ENCODE data around the gene UCHL3. TPM values are rescaled to one million over a fixed set of nuclear protein-coding genes. Genes with fewer than 3 reads are reported as not detected.
A peak's percentile ranks its signal among the peaks of the same experiment; 100 is the strongest.

UCHL3 gene
- total and polyA plus RNA-seq, 9 of the 15 experiments (the other 6 are each of a cell fraction or from before 2014, with no cell fraction given): 42.2 to 112 (median 85.4) TPM

GRCh38 chr13:75537401-75538365 lies 11.9 kb upstream of the UCHL3 start, which contains the start of gene COMMD6 (continued):
- TF ChIP-seq PREB (CRISPR knock-in tag; IDR thresholded peaks at IDR 0.05): no peak
- no peak for TF ChIP-seq CHCHD3 (CRISPR knock-in tag; IDR thresholded peaks at IDR 0.05)
- TF ChIP-seq ZNF79 (CRISPR knock-in tag; IDR thresholded peaks at IDR 0.05; ENCODE audit: low read depth): no peak
- TF ChIP-seq ZKSCAN3 (CRISPR knock-in tag; IDR thresholded peaks at IDR 0.05): no peak
- TF ChIP-seq ZNF253 (CRISPR knock-in tag; conservative IDR thresholded peaks at IDR 0.05): no peak
- TF ChIP-seq SOX6 (IDR thresholded peaks at IDR 0.05): no peak
- no peak for TF ChIP-seq NFE2L1 (tag; IDR thresholded peaks at IDR 0.05; ENCODE audit: borderline replicate concordance, low read depth)
- TF ChIP-seq CREBBP (IDR thresholded peaks at IDR 0.05; ENCODE audit: low read depth, low read length): no peak
- TF ChIP-seq PTBP1 (IDR thresholded peaks at IDR 0.05; ENCODE audit: low read depth, low read length): no peak
- no peak for TF ChIP-seq TCF7 (IDR thresholded peaks at IDR 0.05; ENCODE audit: borderline replicate concordance)
- TF ChIP-seq TARDBP (IDR thresholded peaks at IDR 0.05): no peak
- TF ChIP-seq PHTF2 (CRISPR knock-in tag; IDR thresholded peaks at IDR 0.05): no peak
- TF ChIP-seq ZFX (CRISPR knock-in tag; IDR thresholded peaks at IDR 0.05): peak; percentile 74
- no peak for TF ChIP-seq NFXL1 (CRISPR knock-in tag; IDR thresholded peaks at IDR 0.05)
- no peak for TF ChIP-seq SRF (CRISPR knock-in tag; IDR thresholded peaks at IDR 0.05)
- TF ChIP-seq DEAF1 (CRISPR knock-in tag; IDR thresholded peaks at IDR 0.05): no peak
- no peak for TF ChIP-seq MECOM (CRISPR knock-in tag; IDR thresholded peaks at IDR 0.05)
- TF ChIP-seq TOE1 (IDR thresholded peaks at IDR 0.05; ENCODE audit: borderline replicate concordance): peak; percentile 95
- no peak for TF ChIP-seq TOE1 (CRISPR knock-in tag; IDR thresholded peaks at IDR 0.05; ENCODE audit: borderline replicate concordance, low read depth)
- TF ChIP-seq ZNF24 (IDR thresholded peaks at IDR 0.05): no peak
- peak; percentile 85 for TF ChIP-seq PHF20 (IDR thresholded peaks at IDR 0.05; ENCODE audit: partially characterized antibody)
- TF ChIP-seq TRIM28 (IDR thresholded peaks at IDR 0.05): no peak

All from K562 (cell line).